ENCODE results near the gene MN1. TPM values are rescaled to one million over a fixed set of nuclear protein-coding genes. Genes with fewer than 3 reads are reported as not detected.

MN1 gene
- polyA plus RNA-seq, 3 donors from 2014 or later = 0.03 to 0.14 TPM; not detected in 1

DNA sequence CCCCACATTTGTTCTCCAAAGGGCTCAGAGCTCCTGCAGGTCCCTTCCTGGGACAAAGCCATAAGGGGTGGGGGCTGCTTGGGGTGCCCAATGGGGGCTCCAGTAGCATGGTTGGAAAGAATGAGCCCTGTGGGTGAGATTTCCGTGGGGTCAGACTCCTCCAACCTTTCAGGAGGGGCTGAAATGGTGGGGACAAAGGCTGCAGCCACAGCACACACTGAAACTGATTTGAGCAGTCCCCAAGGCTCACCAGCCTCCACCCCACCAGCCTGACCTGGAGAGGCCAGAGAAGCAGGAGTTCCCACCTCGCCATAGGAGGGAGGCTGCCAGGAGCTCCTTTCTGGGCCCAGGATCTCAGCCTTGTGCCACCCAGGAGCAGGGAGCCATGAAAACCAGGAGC is 69.2 kb downstream of the MN1 start:
- Mint-ChIP-seq H3K27me3 (ENCODE audit: low read depth in 3 of 3) (peaks cover 0 to 5% (median 2%) of the 10 kb centered on the region in 3 donors), H3K36me3 (no peaks in the 10 kb centered on the region), H3K27ac (no peak overlapping the region), H3K4me3 (no peak overlapping the region), H3K9me3 (peaks cover 0 to 1% (median 0%) of the 10 kb centered on the region in 6 donors), H3K4me1 (no peaks in the 10 kb centered on the region)
- DNase-seq = no peak

DNA sequence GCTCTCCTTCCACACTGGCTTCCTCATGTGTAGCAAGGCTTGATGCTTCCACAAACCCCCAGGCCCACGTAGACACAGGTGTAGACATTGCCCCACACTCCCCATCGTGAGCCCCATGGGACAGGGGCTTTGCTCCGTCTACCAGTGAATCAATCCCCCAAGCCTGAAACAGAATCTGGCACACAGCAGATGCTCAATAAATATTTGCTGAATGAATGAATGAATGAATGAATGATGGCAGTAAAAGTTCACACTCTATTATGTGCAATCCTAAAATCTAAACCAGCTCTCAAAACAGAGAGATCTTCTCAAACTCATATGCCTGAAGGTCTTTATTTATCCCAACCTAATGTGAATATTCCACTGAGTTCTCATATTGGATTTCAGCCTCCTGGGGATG is 69.9 kb downstream of the MN1 start:
- peaks cover 2 to 6% (median 2%) of the 10 kb centered on the region in 3 donors for H3K27me3 Mint-ChIP-seq (ENCODE audit: low read depth in 3 of 3)
- H3K36me3 Mint-ChIP-seq = no peaks in the 10 kb centered on the region
- no peak for DNase-seq
- H3K9me3 Mint-ChIP-seq = peaks cover 0 to 1% (median 0%) of the 10 kb centered on the region in 6 donors
- no peak overlapping the region for H3K4me3 Mint-ChIP-seq
- H3K27ac Mint-ChIP-seq = no peak overlapping the region
- no peaks in the 10 kb centered on the region for H3K4me1 Mint-ChIP-seq

DNA sequence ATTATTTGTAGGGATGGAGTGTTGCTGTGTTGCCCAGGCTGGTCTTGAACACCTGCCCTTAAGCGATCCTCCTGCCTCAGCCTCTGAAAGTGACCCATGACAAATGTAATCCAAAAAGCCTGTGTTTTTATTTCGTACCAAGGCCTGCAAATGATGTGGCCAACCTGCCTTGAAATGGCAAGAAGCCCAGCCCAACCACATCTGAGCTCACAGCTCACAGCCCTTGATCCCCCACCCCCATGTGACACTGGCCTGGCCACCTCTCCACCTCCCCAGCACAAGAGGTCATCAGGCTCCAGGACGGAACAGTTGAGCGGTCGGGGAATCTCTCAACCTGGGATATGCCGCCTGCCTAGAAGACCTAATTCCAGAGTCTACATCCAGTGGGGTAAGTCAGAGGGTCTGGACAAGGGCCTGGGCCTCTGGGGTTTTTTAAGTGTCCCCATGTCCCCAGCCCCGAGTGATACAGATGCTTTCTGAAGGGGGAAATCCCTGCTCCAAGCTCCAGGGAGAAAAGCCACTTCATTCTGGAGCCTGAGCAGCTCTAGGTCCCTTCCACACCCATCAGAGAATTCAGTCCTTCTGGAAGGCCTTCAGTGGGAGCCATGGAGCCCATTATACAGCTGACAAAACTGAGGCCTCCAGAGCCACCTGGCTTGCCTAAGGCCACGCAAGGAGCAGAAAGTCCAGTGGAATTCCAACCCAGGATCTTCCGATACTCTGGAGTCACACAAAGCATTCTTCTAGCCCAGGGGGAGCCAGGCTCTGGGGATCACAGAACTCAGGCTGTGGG is 70.7 kb downstream of the MN1 start:
- Mint-ChIP-seq H3K27me3 (ENCODE audit: low read depth in 3 of 3) (peaks cover 2 to 6% (median 2%) of the 10 kb centered on the region in 3 donors), H3K36me3 (no peaks in the 10 kb centered on the region), H3K27ac (no peak overlapping the region), H3K4me1 (no peaks in the 10 kb centered on the region), H3K9me3 (peaks cover 0 to 1% (median 0%) of the 10 kb centered on the region in 6 donors), H3K4me3 (no peak overlapping the region)
- DNase-seq = no peak

DNA sequence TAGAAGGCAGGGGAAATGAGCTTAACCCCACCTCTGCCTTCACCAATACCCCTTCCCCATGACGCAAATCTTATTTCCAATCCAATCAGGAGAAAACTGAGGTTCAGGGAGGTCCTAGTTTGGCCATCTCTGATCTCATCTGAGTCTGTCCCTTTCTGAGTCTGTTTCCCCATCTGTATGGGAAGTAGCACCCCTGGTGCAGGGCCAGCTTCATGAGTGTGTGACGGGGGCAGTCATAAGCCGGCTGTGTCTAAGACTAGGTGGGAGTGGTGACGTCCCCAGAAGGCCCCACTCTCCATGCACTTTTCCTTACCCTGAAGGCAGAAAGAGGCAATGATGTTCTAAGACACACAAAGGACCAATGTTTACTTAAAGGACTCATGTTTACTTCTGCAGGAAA is 72.3 kb downstream of the MN1 start:
- Mint-ChIP-seq H3K27ac (no peak overlapping the region), H3K36me3 (no peaks in the 10 kb centered on the region), H3K27me3 (ENCODE audit: low read depth in 3 of 3) (peaks cover 0 to 5% (median 2%) of the 10 kb centered on the region in 3 donors), H3K4me1 (no peaks in the 10 kb centered on the region), H3K9me3 (no peaks in the 10 kb centered on the region), H3K4me3 (no peak overlapping the region)
- DNase-seq = no peak

DNA sequence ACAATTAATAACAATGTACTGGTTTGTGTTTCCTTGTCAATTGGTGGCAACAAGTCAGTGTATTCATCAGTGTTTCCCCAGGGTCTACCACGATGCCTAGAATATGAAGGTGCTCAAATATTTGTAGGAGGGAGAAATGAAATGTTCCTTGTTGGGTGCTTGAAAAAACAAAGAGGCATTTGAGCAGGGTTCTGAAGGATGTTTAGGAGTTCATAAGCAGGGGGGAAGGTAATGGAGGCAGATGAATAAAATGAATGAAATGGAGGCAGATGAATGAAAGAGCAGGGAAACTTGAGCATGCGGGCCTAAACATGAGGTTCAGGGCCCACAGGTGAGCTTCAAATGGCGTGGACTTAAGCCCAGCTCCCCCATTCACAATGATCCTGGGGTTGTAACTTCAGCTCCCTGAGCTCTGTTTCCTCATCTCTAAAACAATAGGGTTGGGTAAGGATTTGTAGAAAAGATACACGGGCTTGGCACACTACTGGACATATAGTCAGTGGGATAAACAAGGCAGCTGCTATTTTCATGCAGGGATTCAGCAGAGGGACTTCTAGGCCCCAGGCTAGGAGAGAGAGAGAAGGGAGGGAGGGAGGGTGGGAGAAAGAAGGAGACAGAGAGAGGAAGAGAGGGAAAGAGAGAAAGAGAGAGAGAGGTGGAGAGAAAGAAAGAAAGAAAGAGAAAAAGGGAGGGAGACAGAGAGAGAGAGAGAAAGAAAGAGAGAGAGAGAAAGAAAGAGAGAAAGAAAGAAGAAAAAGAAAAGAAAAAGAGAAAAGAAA is 73.7 kb downstream of the MN1 start:
- H3K4me1 Mint-ChIP-seq = no peaks in the 10 kb centered on the region
- H3K4me3 Mint-ChIP-seq = no peak overlapping the region
- no peak for DNase-seq
- H3K27me3 Mint-ChIP-seq (ENCODE audit: low read depth in 3 of 3) = peaks cover 2 to 5% (median 5%) of the 10 kb centered on the region in 3 donors
- H3K36me3 Mint-ChIP-seq = no peaks in the 10 kb centered on the region
- no peaks in the 10 kb centered on the region for H3K9me3 Mint-ChIP-seq
- no peak overlapping the region for H3K27ac Mint-ChIP-seq

DNA sequence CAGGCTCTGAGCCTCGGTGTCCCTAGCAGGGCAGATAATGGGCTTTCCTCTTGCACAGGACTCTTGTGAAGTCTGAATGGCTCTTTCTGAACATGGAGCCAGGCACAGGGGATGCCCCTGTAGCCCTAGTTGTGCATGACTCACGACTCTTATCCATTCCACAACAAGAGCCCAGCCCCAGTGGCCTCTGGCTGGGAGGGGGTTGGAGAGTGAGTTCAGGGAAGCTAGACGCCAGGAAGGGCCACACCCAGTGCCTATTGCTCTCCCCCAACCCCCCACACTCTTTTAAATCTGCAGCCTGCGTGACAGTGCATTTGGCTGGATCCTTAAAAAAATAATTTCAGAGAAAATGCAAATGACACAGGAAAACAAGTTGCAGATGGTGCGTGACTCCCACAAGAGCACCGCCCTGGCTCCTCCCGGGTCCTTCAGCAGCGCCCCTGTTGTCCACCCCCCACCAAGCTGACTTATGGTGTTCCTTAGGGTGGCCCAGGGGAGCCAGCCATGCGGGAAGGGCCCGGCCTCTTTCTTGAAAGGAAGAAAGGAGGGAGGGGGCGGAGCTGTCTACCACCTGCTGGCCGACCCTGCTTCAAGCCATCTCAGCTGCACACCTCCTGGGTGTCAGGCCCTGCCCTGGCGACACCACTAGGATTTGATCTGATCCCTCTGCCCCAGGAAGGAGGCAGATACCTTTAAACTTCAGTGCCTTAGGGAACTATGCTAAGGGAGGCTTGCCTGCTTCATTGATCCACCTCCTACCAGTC is 74.7 kb downstream of the MN1 start:
- Mint-ChIP-seq H3K27ac (peak overlapping the region in 1 of 6 donors; percentile 23), H3K27me3 (ENCODE audit: low read depth in 3 of 3) (peaks cover 5 to 9% (median 5%) of the 10 kb centered on the region in 3 donors), H3K4me1 (no peaks in the 10 kb centered on the region), H3K9me3 (no peaks in the 10 kb centered on the region), H3K36me3 (no peaks in the 10 kb centered on the region), H3K4me3 (no peak overlapping the region)
- DNase-seq = no peak

DNA sequence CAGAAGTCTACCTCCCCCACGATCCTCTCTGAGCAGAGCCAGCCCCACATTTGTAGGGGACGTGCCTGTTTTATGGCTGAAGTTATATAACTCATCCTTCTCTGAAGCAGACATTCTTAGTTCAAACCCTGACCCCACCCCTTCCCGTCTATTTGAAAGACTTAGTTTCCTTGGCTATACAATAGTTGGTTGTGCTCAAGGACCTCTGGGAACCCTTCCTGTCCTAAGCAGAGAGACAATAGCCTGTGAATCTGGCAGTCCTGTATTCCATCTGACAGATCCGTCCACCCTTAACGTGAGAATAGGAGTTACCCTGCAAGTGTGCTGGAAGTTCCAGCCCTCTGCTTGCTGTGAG is 75.2 kb downstream of the MN1 start:
- DNase-seq = no peak
- H3K36me3 Mint-ChIP-seq = no peaks in the 10 kb centered on the region
- no peaks in the 10 kb centered on the region for H3K4me1 Mint-ChIP-seq
- H3K27me3 Mint-ChIP-seq (ENCODE audit: low read depth in 3 of 3) = peaks cover 5 to 9% (median 5%) of the 10 kb centered on the region in 3 donors
- no peak overlapping the region for H3K4me3 Mint-ChIP-seq
- H3K9me3 Mint-ChIP-seq = no peaks in the 10 kb centered on the region
- no peak overlapping the region for H3K27ac Mint-ChIP-seq

DNA sequence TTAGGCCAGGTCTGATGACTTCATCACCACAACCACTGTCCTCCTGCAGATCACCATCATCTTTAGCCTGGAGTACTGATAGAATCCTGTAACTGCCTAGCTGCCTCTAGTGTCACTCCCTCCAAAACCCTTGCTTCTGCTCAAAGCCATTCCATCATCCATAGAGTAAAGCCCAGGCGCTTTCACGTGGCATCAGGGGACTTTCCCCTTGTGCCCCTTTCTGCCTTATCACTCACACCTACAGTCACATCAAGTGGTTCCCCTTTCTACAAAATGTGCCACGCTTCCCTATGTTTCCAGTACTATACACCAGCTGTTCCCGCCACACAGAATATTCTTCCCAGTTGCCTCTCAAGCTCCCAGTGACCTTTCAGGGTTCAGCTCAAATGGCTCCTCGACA is 75.9 kb downstream of the MN1 start:
- Mint-ChIP-seq H3K27me3 (ENCODE audit: low read depth in 3 of 3) (peaks cover 5 to 9% (median 5%) of the 10 kb centered on the region in 3 donors), H3K27ac (no peak overlapping the region), H3K36me3 (no peaks in the 10 kb centered on the region), H3K4me1 (no peaks in the 10 kb centered on the region), H3K9me3 (no peaks in the 10 kb centered on the region), H3K4me3 (no peak overlapping the region)
- no peak for DNase-seq

DNA sequence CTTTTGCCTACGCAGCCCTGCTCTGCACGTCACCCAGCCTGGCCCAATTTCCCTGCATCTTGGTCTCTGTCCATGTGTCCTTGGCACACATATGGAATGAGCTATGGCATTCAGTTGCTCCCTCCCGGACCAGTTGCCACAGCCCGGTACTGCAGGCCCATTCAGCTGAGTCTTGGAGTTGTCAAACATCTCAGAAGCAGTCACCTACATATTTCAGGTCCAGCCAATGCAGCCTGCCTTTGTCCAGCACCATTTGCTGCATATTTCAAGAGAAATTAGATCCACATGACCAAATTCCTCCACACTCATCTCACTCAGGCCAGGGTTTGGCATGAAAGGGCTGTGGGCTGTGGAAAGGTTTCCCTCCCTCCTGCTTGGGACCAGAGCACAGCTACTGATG is 76.8 kb downstream of the MN1 start:
- Mint-ChIP-seq H3K4me3 (no peak overlapping the region), H3K4me1 (peaks cover 0 to under 1% of the 10 kb centered on the region in 2 donors), H3K27me3 (ENCODE audit: low read depth in 3 of 3) (peaks cover 5 to 9% (median 5%) of the 10 kb centered on the region in 3 donors), H3K36me3 (no peaks in the 10 kb centered on the region), H3K9me3 (no peaks in the 10 kb centered on the region), H3K27ac (no peak overlapping the region)
- DNase-seq = no peak

DNA sequence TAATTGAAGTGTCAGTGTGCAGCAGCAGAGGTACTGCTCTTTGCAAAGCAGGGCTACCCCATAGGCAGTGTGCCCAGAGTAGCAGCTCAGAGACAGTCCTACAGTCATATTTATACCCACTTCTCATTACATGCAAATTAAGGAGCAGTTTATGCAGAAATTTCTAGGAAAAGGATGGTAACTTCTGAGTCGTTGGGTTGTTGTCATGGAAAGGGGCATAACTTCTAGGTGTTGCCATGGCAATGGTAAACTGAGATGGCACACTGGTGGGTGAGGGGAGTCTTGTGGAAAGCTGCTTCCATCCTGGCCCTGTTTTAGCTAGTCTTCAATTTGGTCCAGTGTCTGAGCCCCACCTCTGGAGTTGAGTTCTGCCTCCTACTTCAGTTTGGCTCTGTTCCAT is 77.4 kb downstream of the MN1 start:
- peaks cover 1 to 9% (median 6%) of the 10 kb centered on the region in 3 donors for H3K27me3 Mint-ChIP-seq (ENCODE audit: low read depth in 3 of 3)
- H3K4me1 Mint-ChIP-seq = peaks cover 0 to 5% of the 10 kb centered on the region in 2 donors
- no peak for DNase-seq

DNA sequence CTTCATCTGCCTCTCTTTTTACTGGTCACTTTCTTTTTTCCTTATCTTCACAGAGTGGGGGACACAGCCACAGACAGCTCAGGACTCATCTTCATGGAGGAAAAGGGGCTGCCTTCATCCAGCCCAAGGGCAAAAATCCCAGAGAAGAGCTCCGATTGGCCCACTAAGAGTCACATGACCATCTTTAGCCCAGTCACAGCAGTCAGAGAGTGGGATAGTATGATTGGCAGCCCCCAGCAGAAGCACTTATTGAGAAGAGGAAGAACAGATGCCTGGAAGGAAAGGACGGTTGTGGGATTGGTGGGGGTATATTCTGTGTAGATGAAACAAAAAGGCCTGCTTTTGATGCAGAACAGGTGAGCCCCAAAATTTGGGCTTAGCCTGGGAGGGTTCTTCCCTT is 77.8 kb downstream of the MN1 start:
- Mint-ChIP-seq H3K4me1 (peaks cover 0 to 5% of the 10 kb centered on the region in 2 donors), H3K36me3 (no peaks in the 10 kb centered on the region), H3K27me3 (ENCODE audit: low read depth in 3 of 3) (peaks cover 1 to 11% (median 6%) of the 10 kb centered on the region in 3 donors), H3K4me3 (no peak overlapping the region), H3K9me3 (no peaks in the 10 kb centered on the region), H3K27ac (no peak overlapping the region)
- no peak for DNase-seq

More for the DNA sequence above, 77.4 kb downstream of the MN1 start:
- H3K4me3 Mint-ChIP-seq = no peak overlapping the region
- no peaks in the 10 kb centered on the region for H3K36me3 Mint-ChIP-seq
- H3K9me3 Mint-ChIP-seq = no peaks in the 10 kb centered on the region
- no peak overlapping the region for H3K27ac Mint-ChIP-seq

DNA sequence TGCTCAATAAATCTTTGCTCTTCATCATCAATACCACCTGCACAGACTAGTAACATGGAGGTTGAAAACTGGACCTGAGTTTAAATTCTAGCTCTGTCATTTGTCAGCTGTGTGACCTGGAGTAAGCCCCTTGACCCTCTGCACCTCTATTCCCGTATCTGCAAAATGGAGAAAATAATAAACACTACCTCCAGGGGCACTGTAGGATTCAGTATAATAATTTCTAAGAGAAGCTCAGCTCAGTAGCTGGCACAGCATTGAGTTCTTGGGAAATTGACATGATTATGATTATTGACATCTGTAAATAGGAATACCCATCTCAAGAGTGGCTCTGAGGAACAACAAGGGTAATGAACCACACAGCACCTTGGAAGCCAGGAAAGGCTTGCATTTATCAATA is 78.4 kb downstream of the MN1 start:
- no peaks in the 10 kb centered on the region for H3K9me3 Mint-ChIP-seq
- H3K4me1 Mint-ChIP-seq = peaks cover 0 to 5% of the 10 kb centered on the region in 2 donors
- H3K27me3 Mint-ChIP-seq (ENCODE audit: low read depth in 3 of 3) = peaks cover 1 to 12% (median 6%) of the 10 kb centered on the region in 3 donors
- no peaks in the 10 kb centered on the region for H3K36me3 Mint-ChIP-seq
- no peak overlapping the region for H3K27ac Mint-ChIP-seq
- H3K4me3 Mint-ChIP-seq = no peak overlapping the region
- no peak for DNase-seq

DNA sequence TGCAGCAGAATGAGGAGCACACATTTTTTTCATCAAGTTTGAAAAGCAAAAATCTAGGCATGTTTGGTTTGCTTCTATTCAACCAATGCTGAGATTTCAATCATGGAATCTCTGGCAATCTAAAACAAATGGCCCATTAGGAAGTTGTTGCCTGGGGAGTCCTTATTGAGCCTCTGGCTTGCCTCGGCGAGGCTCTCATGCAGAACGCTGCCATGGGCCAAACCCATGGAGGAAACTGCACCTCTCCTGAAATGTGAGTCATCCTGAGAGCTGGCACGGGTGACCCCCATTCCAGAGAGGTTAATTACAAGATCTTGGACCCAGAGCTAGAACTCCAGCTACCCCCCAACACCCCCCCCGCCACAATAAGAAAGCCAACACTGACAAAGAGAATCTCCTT is 80.7 kb downstream of the MN1 start:
- no peak for DNase-seq
- Mint-ChIP-seq H3K27ac (no peak overlapping the region), H3K4me3 (no peak overlapping the region), H3K4me1 (peaks cover 0 to 5% of the 10 kb centered on the region in 2 donors), H3K36me3 (no peaks in the 10 kb centered on the region), H3K27me3 (ENCODE audit: low read depth in 3 of 3) (peaks cover 0 to 15% (median 4%) of the 10 kb centered on the region in 3 donors), H3K9me3 (no peaks in the 10 kb centered on the region)
